ENCODE measurements around the gene ENDOG.
"Not testable (repeated sequence)": the region's sequence is repeated elsewhere in the genome, so short reads cannot be mapped to it uniquely, and the experiment has no call there.

DNA sequence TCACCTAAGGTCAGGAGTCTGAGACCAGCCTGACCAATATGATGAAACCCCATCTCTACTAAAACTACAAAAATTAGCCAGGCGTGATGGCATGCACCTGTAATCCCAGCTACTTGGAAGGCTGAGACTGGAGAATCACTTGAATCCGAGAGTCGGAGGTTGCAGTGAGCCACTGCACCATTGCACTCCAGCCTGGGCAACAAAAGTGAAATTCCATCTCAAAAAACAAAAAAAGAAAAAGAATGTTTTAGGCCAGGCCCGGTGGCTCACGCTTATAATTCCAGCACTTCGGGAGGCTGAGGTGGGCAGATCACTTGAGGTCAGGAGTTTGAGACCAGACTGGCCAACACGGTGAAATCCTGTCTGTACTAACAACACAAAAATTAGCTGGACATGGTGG lies 40.2 kb downstream of the ENDOG start:
- TF ChIP-seq YY1 (IDR thresholded peaks at IDR 0.05; ENCODE audit: insufficient read depth, insufficient read length); SUZ12 (IDR thresholded peaks at IDR 0.05; ENCODE audit: extremely low read depth, insufficient read depth, insufficient read length): not testable (repeated sequence)
